Heart left ventricle (tissue), 16 donors: ENCODE measurements around the gene ADO. TPM values are rescaled to one million over a fixed set of nuclear protein-coding genes. Genes with fewer than 3 reads are reported as not detected.
"Not testable (repeated sequence)": the region's sequence is repeated elsewhere in the genome, so short reads cannot be mapped to it uniquely, and the experiment has no call there.

Experiments used
- ATAC-seq, 4 donors: fragments of 200-7000 bp; cut with Tn5 transposase; one replicate each; pipeline ENCODE4 v1.9.1; 2020 to 2022; ENCODE audit warnings: moderate library complexity in 4 of 4, mild to moderate bottlenecking in 3 of 4, moderate number of reproducible peaks in 1 of 4
- DNase-seq, 5 donors: peaks; one replicate each; pipeline ENCODE4 v3.0.0-alpha.2; 2020
- H3K27ac ChIP-seq, 12 donors: fragments of 200-600 bp; sonication (generic) in 4 of 12; one replicate each; pipeline versions ENCODE4 v1.5.0 to v1.8.0; 2016 to 2022; ENCODE audit warnings: mild to moderate bottlenecking in 2 of 12
- H3K27me3 ChIP-seq, 9 donors: fragments of 200-600 bp; sonication (generic) in 2 of 9; one replicate each; pipeline versions ENCODE4 v1.5.1 to v1.8.0; 2016 to 2022; ENCODE audit warnings: mild to moderate bottlenecking in 3 of 9
- H3K36me3 ChIP-seq, 9 donors: fragments of 200-600 bp; sonication (generic) in 2 of 9; one replicate each; pipeline versions ENCODE4 v1.5.0 to v1.8.0; 2018 to 2022; ENCODE audit warnings: mild to moderate bottlenecking in 2 of 9
- H3K4me1 ChIP-seq, 12 donors: fragments of 200-600 bp; sonication (generic) in 4 of 12; one replicate each; pipeline versions ENCODE4 v1.5.0 to v1.8.0; 2016 to 2022; ENCODE audit warnings: mild to moderate bottlenecking in 3 of 12
- H3K4me3 ChIP-seq, 12 donors: fragments of 200-600 bp; sonication (generic) in 4 of 12; one replicate each; pipeline versions ENCODE4 v1.5.0 to v1.8.0; 2017 to 2022; ENCODE audit warnings: mild to moderate bottlenecking in 9 of 12, moderate library complexity in 4 of 12
- H3K9me3 ChIP-seq, 12 donors: fragments of 200-600 bp; sonication (generic) in 4 of 12; one replicate each; pipeline versions ENCODE4 v1.5.0 to v1.8.0; 2016 to 2022; ENCODE audit warnings: mild to moderate bottlenecking in 1 of 12
- POLR2A ChIP-seq, 2 donors: fragments of 450-650 bp; IDR thresholded peaks; one replicate each; pipeline ENCODE4 v1.6.1; 2017; ENCODE audit warnings: antibody characterized with exemption in 2 of 2, mild to moderate bottlenecking in 2 of 2, moderate library complexity in 2 of 2
- WGBS, 4 donors: extraction: QIAGEN DNeasy Blood & Tissue Kit in 2 of 4; methylation state at CpG; one replicate each; pipeline versions ENCODE4 v1.1.5 to v1.1.7; 2013 to 2018; 5-methylcytosine and 5-hydroxymethylcytosine counted together
- intact Hi-C, 10 donors: fragments of 100-400 bp; cut with DNase I; formaldehyde crosslinking; loops; one replicate each; pipeline versions ENCODE4 v1.11.1 to v1.14.2; 2022
- polyA plus RNA-seq, 2 donors: library from polyadenylated mRNA; stranded (reverse); fragments of 200-250 nt; gene quantifications; one replicate each; pipeline ENCODE4 v1.2.3, GENCODE V29; 2013
- total RNA-seq, 9 donors: library from RNA; depleted of rRNA in 2 of 9; stranded (reverse); fragments of >200 nt in 2 of 9; fragmentation: NEBNext Ultra II Directional in 3 of 9; extraction: Animal tissue kit (Norgen Biotek cat#: 25700) in 3 of 9; gene quantifications; one replicate each; pipeline versions ENCODE4 v1.1.0 to v1.2.4, GENCODE V29; 2016 to 2023
- TF ChIP-seq, protein P1 (sequence below), 12 donors: fragments of 200-600 bp; sonication (generic) in 4 of 12; IDR thresholded peaks; one replicate each; pipeline versions ENCODE4 v1.5.0 to v1.8.0; 2018 to 2022; ENCODE audit warnings: antibody characterized with exemption in 12 of 12, mild to moderate bottlenecking in 5 of 12
- donor health status: ischemic (EF 13 %, LVEDD 7.1; RV severe dilation, severe dysfunction).
- donor health status: healthy with polysubstance abuse.
- donor health status: DM: no; HTN: yes; CAD: no.
- donor health status: DM: no; HTN: no; CAD: no.
- donor health status: ischemic (EF 25% LVEDD 6.9; RV normal size, moderate dysfunction).
- donor health status: ischemic (EF 25% LVEDD 5.7; RV mildly dilated, moderate dysfunction).
- donor health status: healthy.
- donor health status: DM: yes; HTN: yes; CAD: no.
- donor health status: ischemic (EF 35%, LVEDD 5.7; RV mildly dilated, moderate dysfunction).
- donor health status: nonischemic (EF 11% LVEDD 7.7; RV severe dilation, severe dysfunction).
- donor health status: DM: yes; HTN: yes; CAD: no.
- donor health status: PGD.
- donor health status: ischemic (EF 29% LVEDD 5.4; RV normal size, mild dysfunction).
- donor health status: nonischemic (EF 23%, LVEDD 6.1; RV moderate dilation, normal function).

ADO gene
- total and polyA plus RNA-seq, 11 donors, result 7.6 to 35.5 (median 19.7) TPM

- Histone ChIP-seq H3K4me1 (peaks cover 0 to 32% (median 16%) of the 10 kb centered on the region in 12 donors), H3K9me3 (no peaks in the 10 kb centered on the region), H3K27ac (no peak overlapping the region), H3K4me3 (no peak overlapping the region), H3K27me3 (no peaks in the 10 kb centered on the region), H3K36me3 (no peaks in the 10 kb centered on the region)
- 31 to 49% (median 44%) methylated on average over 7 of the region's 7 CpGs for WGBS, 4 donors
- intact Hi-C loops, result no loop called here
- no peak for TF ChIP-seq POLR2A (IDR thresholded peaks at IDR 0.05)
- TF ChIP-seq, protein P1, sequence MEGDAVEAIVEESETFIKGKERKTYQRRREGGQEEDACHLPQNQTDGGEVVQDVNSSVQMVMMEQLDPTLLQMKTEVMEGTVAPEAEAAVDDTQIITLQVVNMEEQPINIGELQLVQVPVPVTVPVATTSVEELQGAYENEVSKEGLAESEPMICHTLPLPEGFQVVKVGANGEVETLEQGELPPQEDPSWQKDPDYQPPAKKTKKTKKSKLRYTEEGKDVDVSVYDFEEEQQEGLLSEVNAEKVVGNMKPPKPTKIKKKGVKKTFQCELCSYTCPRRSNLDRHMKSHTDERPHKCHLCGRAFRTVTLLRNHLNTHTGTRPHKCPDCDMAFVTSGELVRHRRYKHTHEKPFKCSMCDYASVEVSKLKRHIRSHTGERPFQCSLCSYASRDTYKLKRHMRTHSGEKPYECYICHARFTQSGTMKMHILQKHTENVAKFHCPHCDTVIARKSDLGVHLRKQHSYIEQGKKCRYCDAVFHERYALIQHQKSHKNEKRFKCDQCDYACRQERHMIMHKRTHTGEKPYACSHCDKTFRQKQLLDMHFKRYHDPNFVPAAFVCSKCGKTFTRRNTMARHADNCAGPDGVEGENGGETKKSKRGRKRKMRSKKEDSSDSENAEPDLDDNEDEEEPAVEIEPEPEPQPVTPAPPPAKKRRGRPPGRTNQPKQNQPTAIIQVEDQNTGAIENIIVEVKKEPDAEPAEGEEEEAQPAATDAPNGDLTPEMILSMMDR (IDR thresholded peaks at IDR 0.05), result no peak
- peak; percentile 45 to 83 (median 64) for ATAC-seq
- DNase-seq, result no peak
Measured at GRCh38 chr10:62772186-62772974, 32.1 kb upstream of the ADO start.

- Histone ChIP-seq H3K4me1 (peaks cover 0 to 13% (median 0%) of the 10 kb centered on the region in 12 donors), H3K27ac (no peak overlapping the region), H3K9me3 (no peaks in the 10 kb centered on the region), H3K4me3 (no peak overlapping the region), H3K36me3 (no peaks in the 10 kb centered on the region), H3K27me3 (no peaks in the 10 kb centered on the region)
- intact Hi-C loops, result no loop called here
- TF ChIP-seq, protein P1 (IDR thresholded peaks at IDR 0.05), result no peak
- no peak for TF ChIP-seq POLR2A (IDR thresholded peaks at IDR 0.05)
- 93 to 99% (median 98%) methylated on average over 2 of the region's 2 CpGs for WGBS, 4 donors
- DNase-seq (no peak), ATAC-seq (no peak)
Measured at GRCh38 chr10:62778125-62778524, 26.4 kb upstream of the ADO start.

- ATAC-seq (no peak), DNase-seq (no peak)
- no peaks in the 10 kb centered on the region for H3K36me3 ChIP-seq
- H3K27me3 ChIP-seq, result no peaks in the 10 kb centered on the region
- WGBS, 4 donors, result 85 to 87% (median 87%) methylated on average over 5 of the region's 5 CpGs
- intact Hi-C loops, result no loop called here
- no peak overlapping the region for H3K4me3 ChIP-seq
- TF ChIP-seq, protein P1 (IDR thresholded peaks at IDR 0.05), result no peak
- no peak for TF ChIP-seq POLR2A (IDR thresholded peaks at IDR 0.05)
- H3K4me1 ChIP-seq, result peaks cover 0 to 13% (median 0%) of the 10 kb centered on the region in 12 donors
- peaks cover 0 to 6% (median 0%) of the 10 kb centered on the region in 12 donors for H3K9me3 ChIP-seq
- no peak overlapping the region for H3K27ac ChIP-seq
Measured at GRCh38 chr10:62779487-62780248, 24.9 kb upstream of the ADO start.

DNA sequence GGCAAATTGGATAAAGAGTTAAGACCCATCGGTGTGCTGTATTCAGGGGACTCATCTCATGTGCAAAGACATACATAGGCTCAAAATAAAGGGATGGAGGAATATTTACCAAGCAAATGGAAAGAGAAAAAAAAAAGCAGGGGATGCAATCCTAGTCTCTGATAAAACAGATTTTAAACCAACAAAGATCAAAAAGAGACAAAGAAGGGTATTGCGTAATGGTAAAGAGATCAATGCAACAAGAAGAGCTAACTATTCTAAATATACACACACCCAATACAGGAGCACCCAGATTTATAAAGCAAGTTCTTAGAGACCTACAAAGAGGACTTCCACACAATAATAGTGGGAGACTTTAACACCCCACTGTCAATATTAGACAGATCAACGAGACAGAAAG is 20.0 kb upstream of the ADO start:
- H3K36me3 ChIP-seq, DNase-seq, H3K27me3 ChIP-seq, H3K4me3 ChIP-seq, H3K27ac ChIP-seq, intact Hi-C loops, ATAC-seq: not testable (repeated sequence)
- H3K4me1 ChIP-seq, result peaks cover 0 to 11% (median 5%) of the 10 kb centered on the region in 12 donors
- H3K9me3 ChIP-seq, result peaks cover 0 to 14% (median 2%) of the 10 kb centered on the region in 12 donors
- 93 to 98% (median 95%) methylated on average over 3 of the region's 3 CpGs for WGBS, 4 donors

DNA sequence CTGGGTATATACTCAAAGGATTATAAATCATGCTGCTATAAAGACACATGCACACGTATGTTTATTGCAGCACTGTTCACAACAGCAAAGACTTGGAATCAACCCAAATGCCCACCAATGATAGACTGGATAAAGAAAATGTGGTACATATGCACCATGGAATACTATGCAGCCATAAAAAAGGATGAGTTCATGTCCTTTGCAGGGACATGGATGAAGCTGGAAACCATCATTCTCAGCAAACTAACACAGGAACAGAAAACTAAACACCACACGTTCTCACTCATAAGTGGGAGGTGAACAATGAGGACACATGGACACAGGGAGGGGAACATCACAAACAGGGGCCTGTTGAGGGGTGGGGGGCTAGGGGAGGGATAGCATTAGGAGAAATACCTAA is 16.2 kb upstream of the ADO start:
- intact Hi-C loops, DNase-seq, H3K36me3 ChIP-seq, ATAC-seq, H3K4me3 ChIP-seq, H3K27me3 ChIP-seq: not testable (repeated sequence)
- H3K27ac ChIP-seq, result peak overlapping the region in 3 of 12 donors; percentile 22 to 44 (median 41)
- WGBS, 4 donors, result 84 to 89% (median 86%) methylated on average over 2 of the region's 2 CpGs
- H3K4me1 ChIP-seq, result peaks cover 0 to 15% (median 6%) of the 10 kb centered on the region in 12 donors
- H3K9me3 ChIP-seq, result peaks cover 0 to 14% (median 2%) of the 10 kb centered on the region in 12 donors
